IPS-20b (cell line): Measurements from ENCODE around the gene MCF2L2.
"Not testable (repeated sequence)": the region's sequence is repeated elsewhere in the genome, so short reads cannot be mapped to it uniquely, and the experiment has no call there.

Source experiments
- H3K27ac ChIP-seq: one replicate; pipeline ENCODE4 v1.5.1; 2013; ENCODE audit warnings: low read length
- H3K27me3 ChIP-seq: 2 replicates; pipeline ENCODE4 v1.6.1; 2013; ENCODE audit warnings: mild to moderate bottlenecking, low read length, inconsistent platforms; ENCODE audit not compliant: insufficient read depth
- H3K36me3 ChIP-seq: 2 replicates; pipeline ENCODE4 v1.6.1; 2013; ENCODE audit warnings: low read depth, mild to moderate bottlenecking, inconsistent platforms, low read length, moderate library complexity; ENCODE audit not compliant: insufficient read depth
- H3K4me1 ChIP-seq: 2 replicates; pipeline ENCODE4 v1.6.1; 2013; ENCODE audit warnings: mild to moderate bottlenecking, control low read depth, inconsistent platforms, low read length, moderate library complexity; ENCODE audit not compliant: insufficient read depth
- H3K4me3 ChIP-seq: 2 replicates; pipeline ENCODE4 v1.5.1; 2013; ENCODE audit warnings: mild to moderate bottlenecking, low read length, inconsistent platforms
- H3K9ac ChIP-seq: 2 replicates; pipeline ENCODE4 v1.6.1; 2013; ENCODE audit warnings: low read depth, mild to moderate bottlenecking, inconsistent platforms, low read length, moderate library complexity
- H3K9me3 ChIP-seq: 2 replicates; pipeline ENCODE4 v1.6.1; 2013; ENCODE audit warnings: mild to moderate bottlenecking, low read depth, low read length, inconsistent platforms; ENCODE audit not compliant: insufficient read depth

The MCF2L2 gene

DNA sequence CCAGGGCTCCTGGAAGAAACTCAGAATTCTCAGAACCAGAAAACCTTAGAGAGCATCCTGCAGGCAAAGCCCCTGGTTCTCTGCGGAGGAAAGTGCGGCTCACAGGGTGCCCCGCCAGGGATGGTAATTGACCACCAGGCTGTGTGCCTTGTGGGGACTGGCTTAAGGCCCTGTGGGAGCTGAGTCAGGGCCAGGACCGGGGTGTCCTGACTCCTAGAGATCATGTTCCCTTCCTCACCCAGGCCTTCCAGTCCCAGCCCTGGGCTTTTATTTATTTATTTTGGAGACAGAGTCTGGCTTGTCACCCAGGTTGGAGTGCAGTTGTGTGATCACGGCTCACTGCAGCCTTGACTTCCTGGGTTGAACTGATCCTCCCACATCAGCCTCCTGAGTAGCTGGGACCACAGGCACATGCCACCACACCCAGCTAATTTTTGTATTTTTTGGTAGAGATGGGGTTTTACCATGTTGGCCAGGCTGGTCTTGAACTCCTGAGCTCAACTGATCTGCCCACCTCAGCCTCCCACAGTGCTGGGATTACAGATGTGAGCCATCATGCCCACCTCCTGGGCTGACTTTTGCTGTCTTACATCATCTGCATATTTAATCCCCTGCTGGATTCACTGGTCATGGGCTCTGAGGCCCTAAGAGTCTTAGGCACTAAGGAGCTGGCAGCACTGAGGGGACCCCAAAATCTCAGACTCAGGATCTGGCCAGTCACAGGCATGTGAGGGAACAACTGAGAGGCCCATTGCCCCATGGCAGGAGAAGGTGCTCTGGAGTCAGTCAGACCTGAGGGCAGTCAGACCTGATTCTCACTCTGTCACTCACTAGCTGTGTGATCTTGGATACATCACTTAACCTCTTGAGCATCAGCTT lies 245.4 kb downstream of the MCF2L2 start:
- Histone ChIP-seq H3K4me1 (peaks cover 4% of the 10 kb centered on the region; the same call in 1 of the 2 replicates), H3K9ac (no peak overlapping the region), H3K27ac (no peak overlapping the region), H3K9me3 (no peaks in the 10 kb centered on the region), H3K27me3 (peaks cover 35% of the 10 kb centered on the region), H3K4me3 (no peak overlapping the region), H3K36me3 (no peaks in the 10 kb centered on the region)

DNA sequence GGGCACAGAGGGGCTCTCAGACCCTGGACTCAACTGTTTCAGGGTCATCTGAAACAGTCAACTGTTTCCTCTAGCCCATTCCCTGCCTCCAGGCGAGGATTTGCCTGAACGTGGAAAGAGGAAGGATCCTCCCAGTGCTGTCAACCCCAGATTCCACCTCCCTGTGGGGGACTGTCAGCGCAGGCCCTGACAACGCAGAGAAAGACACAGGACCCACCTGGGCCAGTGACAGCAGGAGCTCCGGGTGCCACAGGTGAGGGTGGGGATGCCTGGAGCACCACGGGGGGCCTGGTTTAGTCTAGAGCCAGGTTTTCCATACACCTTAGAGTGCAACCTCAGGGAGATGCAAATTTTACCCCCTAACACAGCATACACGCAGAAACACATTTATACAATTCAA lies 246.3 kb downstream of the MCF2L2 start:
- H3K4me1 ChIP-seq, result peaks cover 4% of the 10 kb centered on the region; the same call in 1 of the 2 replicates
- no peak overlapping the region for H3K4me3 ChIP-seq
- H3K36me3 ChIP-seq, result no peaks in the 10 kb centered on the region
- H3K9me3 ChIP-seq, result no peaks in the 10 kb centered on the region
- no peak overlapping the region for H3K9ac ChIP-seq
- H3K27me3 ChIP-seq, result peaks cover 40% of the 10 kb centered on the region
- H3K27ac ChIP-seq, result no peak overlapping the region

DNA sequence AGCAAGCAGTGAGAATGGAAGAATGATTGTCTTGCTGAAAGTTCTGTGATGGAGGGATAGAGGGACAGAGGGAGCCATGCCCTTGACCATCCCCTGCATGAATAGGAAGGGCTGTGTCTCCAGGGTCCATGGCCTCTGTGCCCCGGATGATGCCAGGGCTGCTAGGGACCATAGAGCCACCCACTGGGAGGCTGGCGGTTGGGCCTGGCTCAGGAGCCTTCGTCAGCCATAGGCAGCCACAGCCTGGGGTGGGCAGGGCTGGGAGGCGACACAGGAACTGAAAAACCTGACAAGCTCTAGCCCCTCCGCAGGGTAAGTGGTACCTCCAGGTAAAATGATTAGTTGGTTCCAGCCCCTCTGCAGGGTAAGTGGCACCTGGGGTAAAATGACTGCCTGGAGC lies 246.8 kb downstream of the MCF2L2 start:
- peaks cover 4% of the 10 kb centered on the region; the same call in 1 of the 2 replicates for H3K4me1 ChIP-seq
- no peaks in the 10 kb centered on the region for H3K9me3 ChIP-seq
- H3K27ac ChIP-seq, result no peak overlapping the region
- no peaks in the 10 kb centered on the region for H3K36me3 ChIP-seq
- H3K4me3 ChIP-seq, result no peak overlapping the region
- no peak overlapping the region for H3K9ac ChIP-seq
- peaks cover 40% of the 10 kb centered on the region for H3K27me3 ChIP-seq

DNA sequence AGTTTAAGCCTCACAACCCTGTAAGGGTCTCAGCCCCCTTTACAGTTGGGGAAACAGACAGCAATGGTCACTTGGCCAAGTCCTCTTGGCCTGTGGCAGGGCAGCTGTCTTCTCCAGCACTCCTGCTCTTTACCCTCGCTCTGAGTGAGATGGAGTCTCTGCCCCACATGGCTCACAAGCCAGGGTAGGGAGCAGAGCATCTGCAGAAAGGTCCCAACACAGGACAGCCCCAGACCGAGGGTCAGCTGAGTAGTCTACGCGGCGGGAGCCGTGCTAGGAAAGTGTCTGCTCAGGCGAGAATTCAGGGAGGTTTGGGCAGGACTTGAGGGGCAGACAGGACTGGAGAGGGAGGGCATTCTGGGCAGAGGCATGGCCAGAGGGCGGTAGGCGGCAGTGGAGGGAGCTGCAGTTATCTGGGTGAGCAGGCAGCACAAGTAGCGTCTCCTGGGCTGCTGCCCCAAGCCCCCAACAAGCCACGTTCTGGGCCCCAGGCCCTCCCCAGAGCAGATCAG lies 247.6 kb downstream of the MCF2L2 start:
- H3K27ac ChIP-seq, result no peak overlapping the region
- peaks cover 41% of the 10 kb centered on the region for H3K27me3 ChIP-seq
- H3K9ac ChIP-seq, result no peak overlapping the region
- peaks cover 4% of the 10 kb centered on the region; the same call in 1 of the 2 replicates for H3K4me1 ChIP-seq
- H3K9me3 ChIP-seq, result no peaks in the 10 kb centered on the region
- no peak overlapping the region for H3K4me3 ChIP-seq
- no peaks in the 10 kb centered on the region for H3K36me3 ChIP-seq

DNA sequence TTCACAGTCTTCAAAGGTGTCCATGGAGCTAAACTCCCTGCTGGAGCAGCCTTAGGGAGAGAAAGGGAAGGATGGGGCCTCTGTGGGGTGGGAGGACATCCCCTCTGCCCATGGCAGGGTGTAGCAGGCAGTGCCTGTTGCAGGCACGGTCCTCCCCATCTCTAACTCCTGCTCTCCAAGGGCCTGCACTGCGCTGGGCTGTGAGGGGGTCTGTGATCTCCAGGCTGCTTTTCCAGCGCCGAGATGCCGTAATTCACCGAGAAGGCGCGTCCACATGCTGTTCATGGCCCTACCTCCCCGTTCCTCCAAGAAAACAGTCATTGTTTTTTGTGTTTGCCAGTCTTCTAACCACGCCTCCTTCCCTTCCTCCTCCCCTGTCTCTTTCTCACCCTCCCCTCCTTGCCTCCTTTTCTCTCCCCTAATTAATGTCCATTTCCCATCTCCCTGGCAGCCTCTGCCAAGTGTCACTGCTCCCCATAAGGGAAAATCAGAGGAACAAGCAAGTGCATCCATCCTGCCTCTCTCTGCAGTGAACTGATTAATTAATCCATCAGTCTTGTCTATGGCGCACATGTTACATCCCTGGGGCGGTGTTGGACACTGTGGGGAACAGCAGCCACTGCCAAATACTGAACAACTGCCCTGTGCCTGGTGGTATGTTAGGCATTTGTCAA lies 248.2 kb downstream of the MCF2L2 start:
- Histone ChIP-seq H3K27me3 (peaks cover 47% of the 10 kb centered on the region), H3K36me3 (no peaks in the 10 kb centered on the region), H3K4me1 (peaks cover 4% of the 10 kb centered on the region; the same call in 1 of the 2 replicates), H3K9ac (no peak overlapping the region), H3K9me3 (no peaks in the 10 kb centered on the region), H3K27ac (no peak overlapping the region), H3K4me3 (peak overlapping the region; percentile 44)

DNA sequence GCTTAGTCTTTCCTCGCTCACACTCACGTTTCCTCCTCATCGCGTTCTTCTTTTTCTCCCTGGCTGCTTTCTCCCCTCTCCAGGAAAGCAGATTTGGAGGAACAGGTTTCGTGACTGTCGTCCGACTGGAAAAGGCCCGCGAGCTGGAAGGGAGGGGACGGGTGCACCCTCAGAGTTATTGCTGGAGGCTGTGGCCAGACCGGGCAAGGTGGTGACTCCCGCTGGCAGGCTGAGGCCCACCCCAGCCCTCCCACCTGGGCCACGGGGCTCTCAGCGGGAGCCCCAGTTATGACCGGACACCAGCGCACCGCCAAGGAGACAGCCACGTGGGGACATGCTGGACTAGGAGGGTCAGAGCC lies 248.9 kb downstream of the MCF2L2 start:
- peak overlapping the region; percentile 70; the same call in 1 of the 2 replicates for H3K4me3 ChIP-seq
- peaks cover 51% of the 10 kb centered on the region for H3K27me3 ChIP-seq
- H3K4me1 ChIP-seq, H3K27ac ChIP-seq, H3K9ac ChIP-seq, H3K36me3 ChIP-seq, H3K9me3 ChIP-seq: not testable (repeated sequence)

DNA sequence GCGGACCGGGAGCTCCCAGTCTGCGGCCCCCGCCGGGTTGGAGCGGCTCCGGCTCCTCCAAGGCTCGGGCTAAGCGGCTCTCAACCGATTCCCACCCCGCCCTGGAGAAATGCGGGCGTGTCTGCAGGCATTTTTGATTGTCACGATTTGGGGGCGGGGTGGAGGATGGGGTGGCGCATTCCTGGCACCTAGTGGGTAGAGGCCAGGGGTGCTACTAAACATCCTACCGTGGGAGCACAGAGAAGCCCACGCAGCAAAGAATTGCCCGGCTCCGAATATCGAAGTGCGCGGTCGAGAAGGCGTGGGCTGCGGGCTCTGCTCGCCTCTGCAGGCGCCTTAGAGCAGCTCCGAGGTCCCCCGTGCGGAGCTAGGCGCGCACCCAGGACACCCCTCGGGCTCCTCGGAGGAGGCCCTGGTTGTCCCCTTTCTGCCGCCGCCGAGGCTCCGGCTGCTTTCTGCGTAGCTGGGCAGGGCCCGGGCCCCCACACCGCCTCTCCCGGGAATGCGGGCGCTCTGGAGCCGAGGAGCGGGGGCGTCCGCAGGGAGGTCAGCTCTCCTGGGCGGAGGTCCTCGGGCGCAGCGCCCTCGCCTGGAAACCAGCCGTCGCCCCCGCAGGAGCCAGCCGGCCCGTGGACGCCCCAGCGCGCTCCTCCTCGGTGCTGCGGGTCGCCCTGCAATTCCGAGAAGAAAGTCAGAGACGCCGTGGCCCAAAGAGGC lies 249.4 kb downstream of the MCF2L2 start:
- H3K4me1 ChIP-seq, result peaks cover 4% of the 10 kb centered on the region; the same call in 1 of the 2 replicates
- no peaks in the 10 kb centered on the region for H3K9me3 ChIP-seq
- peak overlapping the region; percentile 70 for H3K4me3 ChIP-seq
- no peak overlapping the region for H3K27ac ChIP-seq
- no peak overlapping the region for H3K9ac ChIP-seq
- peaks cover 51% of the 10 kb centered on the region for H3K27me3 ChIP-seq
- H3K36me3 ChIP-seq, result no peaks in the 10 kb centered on the region

DNA sequence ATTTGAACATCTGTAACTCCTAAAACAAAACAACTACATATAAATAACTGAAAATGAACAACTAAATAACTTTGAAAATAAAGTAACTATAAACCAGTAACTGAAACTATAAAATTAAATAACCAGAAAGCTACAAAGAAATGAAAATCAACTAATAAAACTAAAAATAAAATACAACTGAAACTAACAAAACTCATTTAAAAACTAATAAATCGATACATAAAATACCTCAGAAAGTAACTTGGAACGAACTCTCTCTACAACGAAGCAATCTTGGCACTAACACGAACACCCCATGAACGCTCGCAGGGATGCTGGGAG lies 249.9 kb downstream of the MCF2L2 start:
- Histone ChIP-seq H3K36me3 (no peaks in the 10 kb centered on the region), H3K27me3 (peaks cover 51% of the 10 kb centered on the region), H3K4me1 (peaks cover 4% of the 10 kb centered on the region; the same call in 1 of the 2 replicates), H3K4me3 (peak overlapping the region; percentile 70), H3K27ac (no peak overlapping the region), H3K9ac (no peak overlapping the region), H3K9me3 (no peaks in the 10 kb centered on the region)

DNA sequence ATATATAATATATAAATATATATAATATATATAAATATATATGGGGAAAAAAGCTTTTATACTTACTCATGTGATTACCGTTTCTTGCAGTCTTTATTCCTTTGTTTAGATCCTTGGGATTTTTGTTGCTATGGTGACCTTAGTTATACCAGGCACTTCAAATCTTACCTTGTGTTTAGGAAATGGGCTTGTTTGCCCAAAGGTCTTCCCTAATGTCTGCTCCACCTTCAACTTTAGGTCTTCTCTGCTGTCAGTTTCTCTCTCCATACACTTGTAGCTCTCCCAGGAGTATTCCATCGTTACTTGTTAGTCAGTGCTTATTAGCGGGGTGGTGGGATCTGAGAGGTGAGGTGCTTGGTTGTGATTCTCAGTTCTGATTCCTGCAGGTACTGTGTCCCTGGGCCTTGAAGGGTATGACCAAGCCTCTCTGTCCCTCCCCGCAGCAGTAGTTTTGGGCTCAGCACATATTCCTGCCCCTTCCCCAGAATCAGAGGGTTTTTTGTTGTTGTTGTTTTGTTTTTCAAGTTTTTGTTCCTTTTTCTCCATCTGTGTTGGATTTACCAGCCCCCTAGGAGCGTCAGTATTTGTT lies 256.3 kb downstream of the MCF2L2 start:
- H3K27me3 ChIP-seq, result peaks cover 11% of the 10 kb centered on the region; the same call in 1 of the 2 replicates
- H3K4me3 ChIP-seq, result no peak overlapping the region
- H3K27ac ChIP-seq, result no peak overlapping the region
- H3K4me1 ChIP-seq, result no peaks in the 10 kb centered on the region
- H3K36me3 ChIP-seq, result no peaks in the 10 kb centered on the region
- H3K9me3 ChIP-seq, result no peaks in the 10 kb centered on the region
- no peak overlapping the region for H3K9ac ChIP-seq

DNA sequence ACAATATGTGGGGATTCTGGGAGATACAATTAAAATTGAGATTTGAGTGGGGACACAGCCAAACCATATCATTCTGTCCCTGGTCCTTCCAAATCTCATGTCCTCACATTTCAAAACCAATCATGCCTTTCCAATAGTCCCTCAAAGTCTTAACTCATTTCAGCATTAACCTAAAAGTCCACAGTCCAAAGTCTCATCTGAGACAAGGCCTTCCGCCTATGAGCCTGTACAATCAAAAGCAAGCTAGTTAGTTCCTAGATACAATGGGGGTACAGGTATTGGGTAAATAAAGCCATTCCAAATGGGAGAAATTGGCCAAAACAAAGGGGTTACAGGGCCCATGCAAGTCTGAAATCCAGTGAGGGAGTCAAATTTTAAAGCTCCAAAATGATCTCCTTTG lies 260.4 kb downstream of the MCF2L2 start:
- not testable (repeated sequence) for H3K4me3 ChIP-seq, H3K36me3 ChIP-seq, H3K4me1 ChIP-seq, H3K9ac ChIP-seq, H3K27ac ChIP-seq, H3K9me3 ChIP-seq
- H3K27me3 ChIP-seq, result peaks cover 11% of the 10 kb centered on the region

DNA sequence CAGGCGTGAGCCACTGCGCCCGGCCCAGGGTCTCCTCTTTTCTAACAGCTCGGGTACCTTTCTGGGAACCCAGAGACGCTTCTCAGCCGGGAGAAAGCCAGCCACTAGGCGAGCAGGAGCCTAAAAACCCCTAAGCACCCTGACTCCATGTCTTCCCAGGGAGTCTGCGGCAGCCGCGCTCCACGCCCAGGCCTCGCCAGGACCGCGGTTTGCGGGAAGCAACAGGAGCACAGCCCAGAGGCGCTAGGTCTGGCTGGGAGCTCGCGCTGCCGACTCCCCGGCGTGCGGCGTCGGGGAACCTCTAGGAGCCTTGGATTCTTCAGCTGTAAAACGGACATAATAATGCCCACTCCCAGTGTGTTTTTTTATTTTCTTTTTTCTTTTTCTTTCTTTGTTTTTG lies 264.9 kb downstream of the MCF2L2 start:
- no peaks in the 10 kb centered on the region for H3K4me1 ChIP-seq
- no peak overlapping the region for H3K9ac ChIP-seq
- peaks cover 42% of the 10 kb centered on the region for H3K27me3 ChIP-seq
- H3K36me3 ChIP-seq, result no peaks in the 10 kb centered on the region
- H3K27ac ChIP-seq, result no peak overlapping the region
- H3K9me3 ChIP-seq, result no peaks in the 10 kb centered on the region
- H3K4me3 ChIP-seq, result no peak overlapping the region
